Lower leg skin (tissue), 4 donors: ENCODE results near the gene GPC6. TPM values are rescaled to one million over a fixed set of nuclear protein-coding genes. Genes with fewer than 3 reads are reported as not detected.

Experiments used
- DNase-seq, 2 donors: peaks; one replicate each; pipeline ENCODE4 v3.0.0-alpha.2; 2019; ENCODE audit warnings: low spot score in 2 of 2
- H3K4me3 ChIP-seq: fragments of 200-600 bp; sonication (generic); 2 replicates; pipeline ENCODE4 v1.5.1; 2017; ENCODE audit warnings: mild to moderate bottlenecking, low read depth; ENCODE audit not compliant: poor library complexity, severe bottlenecking
- POLR2A ChIP-seq, 2 donors: fragments of 450-650 bp; IDR thresholded peaks; one replicate each; pipeline ENCODE4 v1.6.1; 2016 to 2017; ENCODE audit warnings: antibody characterized with exemption in 2 of 2, mild to moderate bottlenecking in 1 of 2, moderate library complexity in 1 of 2
- WGBS, 2 donors: methylation state at CpG; one replicate each; pipeline ENCODE4 v1.1.5; 2018; 5-methylcytosine and 5-hydroxymethylcytosine counted together
- intact Hi-C: fragments of 100-400 bp; cut with DNase I; formaldehyde crosslinking; loops from one replicate; pipeline ENCODE4 v1.15.0; 2023; ENCODE audit warnings: low total_unique reads
- total RNA-seq, 4 donors: library from RNA; depleted of rRNA; stranded (reverse); fragments of >200 nt; gene quantifications; one replicate each; pipeline ENCODE4 v1.1.0, GENCODE V29; 2016
- TF ChIP-seq, protein P1 (sequence below), 3 donors: fragments of 450-650 bp; IDR thresholded peaks; one replicate each; pipeline ENCODE4 v1.5.1; 2016; ENCODE audit warnings: antibody characterized with exemption in 3 of 3, mild to moderate bottlenecking in 3 of 3, moderate library complexity in 2 of 3

GPC6 gene
- total RNA-seq, 4 donors from 2014 or later = 1.4 to 5.2 (median 2.5) TPM

DNA sequence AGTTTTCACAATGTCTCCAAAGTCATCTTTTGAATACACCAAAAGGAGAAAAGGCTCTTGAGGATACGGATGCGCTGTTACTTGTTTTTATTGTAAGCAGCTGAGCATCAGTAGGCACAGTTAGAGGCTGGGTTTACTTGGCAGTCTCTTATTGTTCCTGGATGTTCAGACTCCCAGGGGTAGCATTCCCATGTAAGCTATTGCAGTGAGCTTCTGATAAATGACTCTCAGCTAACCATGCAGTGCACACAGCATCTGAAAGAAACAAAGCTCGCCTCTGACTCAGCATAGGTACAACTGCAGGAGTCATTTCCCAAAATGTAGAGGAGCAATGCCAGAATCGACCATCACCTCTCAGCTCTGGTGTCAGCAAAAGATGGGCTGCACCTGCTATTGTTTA lies 1168.1 kb downstream of the GPC6 start:
- intact Hi-C loops = no loop called here
- no peak for DNase-seq
- no peak overlapping the region for H3K4me3 ChIP-seq
- TF ChIP-seq, protein P1, sequence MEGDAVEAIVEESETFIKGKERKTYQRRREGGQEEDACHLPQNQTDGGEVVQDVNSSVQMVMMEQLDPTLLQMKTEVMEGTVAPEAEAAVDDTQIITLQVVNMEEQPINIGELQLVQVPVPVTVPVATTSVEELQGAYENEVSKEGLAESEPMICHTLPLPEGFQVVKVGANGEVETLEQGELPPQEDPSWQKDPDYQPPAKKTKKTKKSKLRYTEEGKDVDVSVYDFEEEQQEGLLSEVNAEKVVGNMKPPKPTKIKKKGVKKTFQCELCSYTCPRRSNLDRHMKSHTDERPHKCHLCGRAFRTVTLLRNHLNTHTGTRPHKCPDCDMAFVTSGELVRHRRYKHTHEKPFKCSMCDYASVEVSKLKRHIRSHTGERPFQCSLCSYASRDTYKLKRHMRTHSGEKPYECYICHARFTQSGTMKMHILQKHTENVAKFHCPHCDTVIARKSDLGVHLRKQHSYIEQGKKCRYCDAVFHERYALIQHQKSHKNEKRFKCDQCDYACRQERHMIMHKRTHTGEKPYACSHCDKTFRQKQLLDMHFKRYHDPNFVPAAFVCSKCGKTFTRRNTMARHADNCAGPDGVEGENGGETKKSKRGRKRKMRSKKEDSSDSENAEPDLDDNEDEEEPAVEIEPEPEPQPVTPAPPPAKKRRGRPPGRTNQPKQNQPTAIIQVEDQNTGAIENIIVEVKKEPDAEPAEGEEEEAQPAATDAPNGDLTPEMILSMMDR (IDR thresholded peaks at IDR 0.05) = no peak
- TF ChIP-seq POLR2A (IDR thresholded peaks at IDR 0.05) = no peak
- WGBS, 2 donors = 83 to 86% methylated on average over 4 of the region's 4 CpGs

DNA sequence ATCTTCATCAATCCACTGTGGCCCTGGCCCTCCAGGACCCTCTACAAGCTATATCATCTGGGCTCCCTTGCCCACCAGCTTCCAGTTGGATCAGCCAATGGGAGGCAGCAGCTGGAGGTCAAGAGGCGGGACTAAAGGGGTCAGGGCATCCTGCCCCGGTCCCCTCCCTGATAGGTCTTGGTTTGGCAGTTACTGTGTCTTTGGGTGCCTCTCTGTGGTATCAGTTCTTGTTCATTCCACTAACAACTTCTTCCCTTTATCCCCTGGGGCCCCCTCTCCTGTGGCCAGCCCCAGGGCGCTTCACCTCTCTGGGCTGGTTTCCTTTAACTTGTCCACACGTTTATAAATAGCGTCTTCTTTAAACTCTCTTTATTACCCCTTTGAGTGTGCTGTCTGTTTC lies 1169.3 kb downstream of the GPC6 start:
- intact Hi-C loops = no loop called here
- WGBS, 2 donors = 74 to 81% methylated on average over 5 of the region's 5 CpGs
- no peak for DNase-seq
- no peak for TF ChIP-seq POLR2A (IDR thresholded peaks at IDR 0.05)
- TF ChIP-seq, protein P1 (IDR thresholded peaks at IDR 0.05) = no peak
- no peak overlapping the region for H3K4me3 ChIP-seq

DNA sequence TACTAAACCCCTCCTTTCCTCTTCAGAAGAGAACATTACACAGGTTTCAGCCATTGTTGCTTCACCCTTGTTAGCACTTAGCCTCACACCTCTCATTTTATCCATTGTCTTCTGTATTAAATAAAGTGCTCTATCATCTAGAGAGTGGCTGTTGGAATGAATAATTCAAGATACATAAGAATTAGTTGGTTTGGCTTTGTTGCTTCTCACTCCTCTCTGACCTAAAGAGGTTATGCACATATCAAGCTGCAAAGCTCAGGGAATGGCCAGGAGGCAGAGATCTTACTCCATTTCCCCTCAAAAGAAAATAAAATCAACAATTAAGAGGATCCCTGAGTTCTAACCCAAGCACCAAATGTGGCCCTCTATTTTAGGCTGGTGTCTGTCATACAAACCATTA lies 1173.2 kb downstream of the GPC6 start:
- intact Hi-C loops = no loop called here
- H3K4me3 ChIP-seq = no peak overlapping the region
- DNase-seq = no peak
- TF ChIP-seq, protein P1 (IDR thresholded peaks at IDR 0.05) = no peak
- no peak for TF ChIP-seq POLR2A (IDR thresholded peaks at IDR 0.05)

- H3K4me3 ChIP-seq = no peak overlapping the region
- intact Hi-C loops = no loop called here
- WGBS, 2 donors = 73 to 75% methylated on average over 4 of the region's 4 CpGs
- DNase-seq = no peak
- TF ChIP-seq, protein P1 (IDR thresholded peaks at IDR 0.05) = no peak
- TF ChIP-seq POLR2A (IDR thresholded peaks at IDR 0.05) = no peak
These were observed 1174.3 kb downstream of the GPC6 start for GRCh38 chr13:94400874-94401273.

DNA sequence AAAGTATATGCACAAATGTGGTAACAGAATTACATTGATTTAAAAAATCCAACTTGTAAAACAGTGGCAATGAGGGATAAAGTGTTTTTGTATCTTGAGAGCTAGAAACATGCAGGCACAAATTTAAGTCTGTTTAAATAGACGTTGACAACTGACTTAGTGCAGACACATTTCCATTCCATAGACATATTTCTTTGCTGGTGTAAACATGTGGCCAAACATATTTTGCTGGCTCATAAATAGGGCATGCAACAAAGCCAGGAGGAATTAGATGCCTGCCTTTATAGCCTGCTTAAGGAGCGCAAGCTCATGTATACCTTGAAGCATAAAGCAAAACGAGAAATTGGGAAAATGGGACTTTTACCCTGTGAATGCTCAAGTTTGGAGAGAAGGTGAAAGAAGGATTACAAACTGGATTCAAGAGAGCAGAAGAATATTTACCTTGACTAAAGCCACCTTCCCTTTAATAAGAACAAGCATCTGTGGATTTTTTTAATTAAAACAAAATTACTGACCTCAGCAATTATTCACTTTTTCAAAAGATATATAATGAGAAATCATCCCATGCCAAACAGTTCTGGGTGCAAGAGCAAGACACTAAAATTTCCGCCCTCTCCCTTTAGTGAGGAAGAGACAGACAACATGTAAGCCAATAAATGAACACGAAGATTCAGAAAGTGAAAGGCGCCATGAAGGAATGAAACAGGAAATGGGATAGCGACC lies 1181.9 kb downstream of the GPC6 start:
- WGBS, 2 donors = 81 to 84% methylated on average over 7 of the region's 7 CpGs
- intact Hi-C loops = no loop called here
- TF ChIP-seq POLR2A (IDR thresholded peaks at IDR 0.05) = no peak
- TF ChIP-seq, protein P1 (IDR thresholded peaks at IDR 0.05) = no peak

GRCh38 chr13:94411747-94412146 lies 1185.1 kb downstream of the GPC6 start:
- 61 to 67% methylated on average over 3 of the region's 3 CpGs for WGBS, 2 donors

More for the DNA sequence above, 1181.9 kb downstream of the GPC6 start:
- H3K4me3 ChIP-seq = no peak overlapping the region
- DNase-seq = no peak

More at GRCh38 chr13:94411747-94412146, 1185.1 kb downstream of the GPC6 start:
- H3K4me3 ChIP-seq = no peak overlapping the region
- no peak for TF ChIP-seq POLR2A (IDR thresholded peaks at IDR 0.05)
- TF ChIP-seq, protein P1 (IDR thresholded peaks at IDR 0.05) = no peak
- no peak for DNase-seq
- intact Hi-C loops = no loop called here
